ENCODE data around the gene SCD5. TPM values are rescaled to one million over a fixed set of nuclear protein-coding genes. Genes with fewer than 3 reads are reported as not detected.

The SCD5 gene
- total and polyA plus RNA-seq, 2 experiments from 2014 or later = 0.79 to 1.6 TPM

DNA sequence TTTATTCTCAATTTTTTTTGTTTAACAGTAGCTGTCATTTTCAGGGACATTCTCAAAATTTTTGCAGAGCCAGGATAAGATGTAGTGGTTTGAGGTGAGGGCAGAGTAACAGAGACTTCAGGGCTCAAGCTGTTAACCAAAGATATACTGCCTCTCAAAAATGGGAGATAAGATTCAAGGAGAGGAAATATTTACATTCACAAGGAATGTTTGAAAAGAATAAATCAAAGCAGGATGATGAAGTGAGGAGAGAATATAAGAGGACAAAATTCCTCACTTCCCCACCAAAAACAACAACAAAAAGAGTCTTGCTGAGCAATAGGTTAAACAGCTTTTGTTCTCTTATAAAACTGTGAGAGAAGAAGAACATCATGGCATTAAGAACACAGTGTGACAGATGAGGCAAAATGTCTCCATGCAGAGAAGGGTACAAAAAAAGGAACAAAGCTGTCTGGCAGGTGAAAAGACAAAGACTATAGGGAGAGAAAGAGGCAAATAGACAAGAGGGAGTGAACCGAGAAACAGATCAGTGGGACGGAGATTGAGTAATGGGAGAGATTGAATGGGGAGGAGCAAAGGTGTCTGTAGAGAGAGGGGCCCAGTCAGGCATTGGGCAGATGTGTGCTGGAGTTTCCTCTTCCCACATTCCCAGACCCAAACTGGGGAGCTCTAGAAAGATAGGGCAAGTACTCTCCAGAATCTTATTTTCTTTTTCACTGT is 130.7 kb downstream of the SCD5 start (continued):
- TF ChIP-seq, protein P1, sequence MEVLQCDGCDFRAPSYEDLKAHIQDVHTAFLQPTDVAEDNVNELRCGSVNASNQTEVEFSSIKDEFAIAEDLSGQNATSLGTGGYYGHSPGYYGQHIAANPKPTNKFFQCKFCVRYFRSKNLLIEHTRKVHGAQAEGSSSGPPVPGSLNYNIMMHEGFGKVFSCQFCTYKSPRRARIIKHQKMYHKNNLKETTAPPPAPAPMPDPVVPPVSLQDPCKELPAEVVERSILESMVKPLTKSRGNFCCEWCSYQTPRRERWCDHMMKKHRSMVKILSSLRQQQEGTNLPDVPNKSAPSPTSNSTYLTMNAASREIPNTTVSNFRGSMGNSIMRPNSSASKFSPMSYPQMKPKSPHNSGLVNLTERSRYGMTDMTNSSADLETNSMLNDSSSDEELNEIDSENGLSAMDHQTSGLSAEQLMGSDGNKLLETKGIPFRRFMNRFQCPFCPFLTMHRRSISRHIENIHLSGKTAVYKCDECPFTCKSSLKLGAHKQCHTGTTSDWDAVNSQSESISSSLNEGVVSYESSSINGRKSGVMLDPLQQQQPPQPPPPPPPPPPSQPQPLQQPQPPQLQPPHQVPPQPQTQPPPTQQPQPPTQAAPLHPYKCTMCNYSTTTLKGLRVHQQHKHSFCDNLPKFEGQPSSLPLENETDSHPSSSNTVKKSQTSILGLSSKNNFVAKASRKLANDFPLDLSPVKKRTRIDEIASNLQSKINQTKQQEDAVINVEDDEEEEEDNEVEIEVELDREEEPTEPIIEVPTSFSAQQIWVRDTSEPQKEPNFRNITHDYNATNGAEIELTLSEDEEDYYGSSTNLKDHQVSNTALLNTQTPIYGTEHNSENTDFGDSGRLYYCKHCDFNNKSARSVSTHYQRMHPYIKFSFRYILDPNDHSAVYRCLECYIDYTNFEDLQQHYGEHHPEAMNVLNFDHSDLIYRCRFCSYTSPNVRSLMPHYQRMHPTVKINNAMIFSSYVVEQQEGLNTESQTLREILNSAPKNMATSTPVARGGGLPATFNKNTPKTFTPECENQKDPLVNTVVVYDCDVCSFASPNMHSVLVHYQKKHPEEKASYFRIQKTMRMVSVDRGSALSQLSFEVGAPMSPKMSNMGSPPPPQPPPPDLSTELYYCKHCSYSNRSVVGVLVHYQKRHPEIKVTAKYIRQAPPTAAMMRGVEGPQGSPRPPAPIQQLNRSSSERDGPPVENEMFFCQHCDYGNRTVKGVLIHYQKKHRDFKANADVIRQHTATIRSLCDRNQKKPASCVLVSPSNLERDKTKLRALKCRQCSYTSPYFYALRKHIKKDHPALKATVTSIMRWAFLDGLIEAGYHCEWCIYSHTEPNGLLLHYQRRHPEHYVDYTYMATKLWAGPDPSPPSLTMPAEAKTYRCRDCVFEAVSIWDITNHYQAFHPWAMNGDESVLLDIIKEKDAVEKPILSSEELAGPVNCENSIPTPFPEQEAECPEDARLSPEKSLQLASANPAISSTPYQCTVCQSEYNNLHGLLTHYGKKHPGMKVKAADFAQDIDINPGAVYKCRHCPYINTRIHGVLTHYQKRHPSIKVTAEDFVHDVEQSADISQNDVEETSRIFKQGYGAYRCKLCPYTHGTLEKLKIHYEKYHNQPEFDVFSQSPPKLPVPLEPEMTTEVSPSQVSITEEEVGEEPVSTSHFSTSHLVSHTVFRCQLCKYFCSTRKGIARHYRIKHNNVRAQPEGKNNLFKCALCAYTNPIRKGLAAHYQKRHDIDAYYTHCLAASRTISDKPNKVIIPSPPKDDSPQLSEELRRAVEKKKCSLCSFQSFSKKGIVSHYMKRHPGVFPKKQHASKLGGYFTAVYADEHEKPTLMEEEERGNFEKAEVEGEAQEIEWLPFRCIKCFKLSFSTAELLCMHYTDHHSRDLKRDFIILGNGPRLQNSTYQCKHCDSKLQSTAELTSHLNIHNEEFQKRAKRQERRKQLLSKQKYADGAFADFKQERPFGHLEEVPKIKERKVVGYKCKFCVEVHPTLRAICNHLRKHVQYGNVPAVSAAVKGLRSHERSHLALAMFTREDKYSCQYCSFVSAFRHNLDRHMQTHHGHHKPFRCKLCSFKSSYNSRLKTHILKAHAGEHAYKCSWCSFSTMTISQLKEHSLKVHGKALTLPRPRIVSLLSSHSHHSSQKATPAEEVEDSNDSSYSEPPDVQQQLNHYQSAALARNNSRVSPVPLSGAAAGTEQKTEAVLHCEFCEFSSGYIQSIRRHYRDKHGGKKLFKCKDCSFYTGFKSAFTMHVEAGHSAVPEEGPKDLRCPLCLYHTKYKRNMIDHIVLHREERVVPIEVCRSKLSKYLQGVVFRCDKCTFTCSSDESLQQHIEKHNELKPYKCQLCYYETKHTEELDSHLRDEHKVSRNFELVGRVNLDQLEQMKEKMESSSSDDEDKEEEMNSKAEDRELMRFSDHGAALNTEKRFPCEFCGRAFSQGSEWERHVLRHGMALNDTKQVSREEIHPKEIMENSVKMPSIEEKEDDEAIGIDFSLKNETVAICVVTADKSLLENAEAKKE (CRISPR knock-in tag; IDR thresholded peaks at IDR 0.05) = no peak
- no peak for TF ChIP-seq STAT1 (IDR thresholded peaks at IDR 0.05; ENCODE audit: unreplicated experiment)

- Mint-ChIP-seq H3K9me3 (no peaks in the 10 kb centered on the region), H3K27ac (no peak overlapping the region), H3K4me1 (peaks cover 6% of the 10 kb centered on the region), H3K27me3 (ENCODE audit: insufficient read depth, low read depth, poor library complexity) (peaks cover 2% of the 10 kb centered on the region), H3K36me3 (ENCODE audit: low read depth) (no peaks in the 10 kb centered on the region), H3K4me3 (no peak overlapping the region)
- no peaks in the 10 kb centered on the region for H3K36me3 ChIP-seq (ENCODE audit: insufficient read depth)
- no peaks in the 10 kb centered on the region for H3K27me3 ChIP-seq (ENCODE audit: insufficient read depth)
- H3K4me1 ChIP-seq (ENCODE audit: insufficient read depth) = no peaks in the 10 kb centered on the region
- H3K4me2 ChIP-seq = no peak overlapping the region
- H3K79me2 ChIP-seq (replicated peaks; ENCODE audit: insufficient read depth) = no peaks in the 10 kb centered on the region
- DNase-seq (ENCODE audit: low spot score) = no peak
- no peak overlapping the region for H3K27ac ChIP-seq (ENCODE audit: low read depth)
- H3F3A ChIP-seq (replicated peaks; ENCODE audit: low read depth) = no peaks in the 10 kb centered on the region
- no peaks in the 10 kb centered on the region for H3K9me2 ChIP-seq (ENCODE audit: insufficient read depth)
- H4K20me1 ChIP-seq (replicated peaks; ENCODE audit: insufficient read depth) = no peaks in the 10 kb centered on the region
- ATAC-seq = no peak
- H3K4me3 ChIP-seq = no peak overlapping the region
- no peak overlapping the region for H2AFZ ChIP-seq
- TF ChIP-seq STAT1 (IDR thresholded peaks at IDR 0.05; ENCODE audit: unreplicated experiment) = no peak
- TF ChIP-seq, protein P2, sequence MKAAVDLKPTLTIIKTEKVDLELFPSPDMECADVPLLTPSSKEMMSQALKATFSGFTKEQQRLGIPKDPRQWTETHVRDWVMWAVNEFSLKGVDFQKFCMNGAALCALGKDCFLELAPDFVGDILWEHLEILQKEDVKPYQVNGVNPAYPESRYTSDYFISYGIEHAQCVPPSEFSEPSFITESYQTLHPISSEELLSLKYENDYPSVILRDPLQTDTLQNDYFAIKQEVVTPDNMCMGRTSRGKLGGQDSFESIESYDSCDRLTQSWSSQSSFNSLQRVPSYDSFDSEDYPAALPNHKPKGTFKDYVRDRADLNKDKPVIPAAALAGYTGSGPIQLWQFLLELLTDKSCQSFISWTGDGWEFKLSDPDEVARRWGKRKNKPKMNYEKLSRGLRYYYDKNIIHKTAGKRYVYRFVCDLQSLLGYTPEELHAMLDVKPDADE (IDR thresholded peaks at IDR 0.05) = no peak
- TF ChIP-seq POLR2AphosphoS5 (IDR thresholded peaks at IDR 0.05; ENCODE audit: low read depth) = no peak
- TF ChIP-seq CREB1 (CRISPR knock-in tag; IDR thresholded peaks at IDR 0.05; ENCODE audit: low read depth) = no peak
- TF ChIP-seq, protein P1 (CRISPR knock-in tag; IDR thresholded peaks at IDR 0.05) = no peak
Measured at GRCh38 chr4:82666970-82667665, 131.5 kb downstream of the SCD5 start.

Data from GM23338 (cell line).